GOT3 (cell line): ENCODE measurements around the gene SPRR3.
"Not testable (repeated sequence)": the region's sequence is repeated elsewhere in the genome, so short reads cannot be mapped to it uniquely, and the experiment has no call there.

Source experiments
- DNase-seq: peaks from one replicate; lab custom pipeline; 2025; ENCODE audit warnings: mixed read lengths; lab: John Stamatoyannopoulos, UW

Gene SPRR3

GRCh38 chr1:152983743-152984142, 17.8 kb upstream of the SPRR3 start, which contains the start of gene SPRR1A:
SPRR1A (plus strand) TSS chr1:152984081; CDS start chr1:152985231, 1,150 bp downstream.
- DNase-seq: no peak

- no peak for DNase-seq
These were observed 15.0 kb upstream of the SPRR3 start for GRCh38 chr1:152986578-152986977.

DNA sequence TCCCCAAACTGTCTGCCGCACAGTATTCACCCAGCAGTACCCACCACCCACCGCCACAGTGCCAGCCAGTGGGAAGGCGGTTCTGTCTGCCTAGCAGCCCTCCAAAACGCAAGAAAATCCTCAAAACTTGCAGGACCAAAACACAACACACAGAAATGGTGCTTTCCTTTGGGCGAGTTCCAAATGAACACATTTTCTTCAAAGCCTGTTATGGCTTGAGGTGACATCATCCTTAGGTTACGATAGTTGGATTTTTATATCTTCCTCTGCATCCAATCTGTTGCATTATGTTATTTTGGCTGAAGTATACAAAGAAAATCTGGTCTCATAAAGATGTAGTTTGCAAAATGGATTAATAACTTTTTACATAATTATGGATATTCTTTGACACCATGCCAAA, 8.4 kb upstream of the SPRR3 start:
- no peak for DNase-seq

DNA sequence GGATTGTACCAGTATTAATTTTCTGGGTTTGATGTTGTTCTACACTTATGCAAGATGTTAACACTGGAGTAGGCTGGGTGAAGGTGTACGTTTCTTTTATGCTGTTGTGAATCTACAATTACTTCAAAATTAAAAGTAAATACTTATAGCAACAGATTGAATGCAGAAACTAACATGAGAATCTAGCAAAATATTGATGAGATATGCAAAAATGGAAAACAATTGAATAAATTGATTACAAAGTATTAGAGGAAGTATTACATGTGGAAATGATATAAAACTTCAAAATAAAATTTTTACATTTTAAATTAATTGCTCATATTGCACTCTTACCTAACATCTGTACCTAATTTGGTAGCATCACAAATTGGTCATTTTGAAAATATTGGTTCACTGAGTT, 5.7 kb upstream of the SPRR3 start:
- no peak for DNase-seq

DNA sequence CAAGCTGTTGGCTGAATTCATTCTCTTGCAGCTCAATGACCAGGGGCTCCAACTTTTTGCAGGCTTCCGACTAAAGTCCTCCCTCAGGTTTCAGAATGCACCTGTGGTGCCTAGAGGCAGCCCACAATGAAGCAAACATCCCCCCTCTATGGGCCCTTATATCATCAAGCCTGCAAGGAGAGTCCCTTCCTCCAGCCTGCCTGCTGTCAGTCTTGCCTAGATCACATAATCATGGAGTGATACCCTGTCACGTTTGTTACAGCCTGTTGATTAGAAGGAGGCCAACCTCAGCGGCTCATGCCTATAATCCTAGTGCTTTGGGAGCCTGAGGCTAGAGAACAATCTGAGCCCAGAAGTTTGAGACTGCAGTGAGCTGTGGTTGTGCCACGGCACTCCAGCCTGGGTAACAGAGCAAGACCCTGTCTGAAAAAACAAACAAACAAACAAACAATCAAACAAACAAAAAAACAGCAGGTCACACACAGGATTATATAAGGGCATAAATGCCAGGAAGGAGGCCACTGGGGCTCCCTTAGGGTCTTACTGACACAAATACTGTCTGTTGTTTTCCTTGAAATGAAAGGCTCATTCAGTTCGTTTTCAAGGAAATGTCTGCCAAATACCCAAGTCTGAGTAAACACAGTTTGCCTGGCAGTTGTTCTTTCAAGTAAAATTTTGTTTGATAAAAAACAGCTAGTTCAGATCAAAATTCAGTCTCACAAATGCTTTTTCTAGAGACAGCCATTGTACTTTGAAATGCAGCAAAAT, 4.7 kb upstream of the SPRR3 start:
- no peak for DNase-seq

DNA sequence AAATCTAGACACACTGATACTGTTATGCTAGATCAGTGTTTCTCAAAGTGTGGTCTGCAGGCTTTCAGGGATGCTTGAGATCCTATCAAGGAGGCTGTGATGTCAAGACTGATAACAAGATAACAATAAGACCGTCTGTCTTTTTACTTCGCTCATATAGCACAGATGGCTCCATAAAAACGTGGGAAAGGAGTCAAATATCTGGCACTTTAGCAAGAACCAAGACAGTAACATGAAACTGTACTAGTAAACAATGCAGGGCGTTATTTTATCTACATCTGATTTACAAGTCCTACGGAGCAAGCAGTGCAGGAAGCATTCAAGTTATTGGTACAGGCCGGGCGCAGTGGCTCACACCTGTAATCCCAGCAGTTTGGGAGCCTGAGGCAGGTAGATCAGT, 3.6 kb upstream of the SPRR3 start:
- DNase-seq: no peak

DNA sequence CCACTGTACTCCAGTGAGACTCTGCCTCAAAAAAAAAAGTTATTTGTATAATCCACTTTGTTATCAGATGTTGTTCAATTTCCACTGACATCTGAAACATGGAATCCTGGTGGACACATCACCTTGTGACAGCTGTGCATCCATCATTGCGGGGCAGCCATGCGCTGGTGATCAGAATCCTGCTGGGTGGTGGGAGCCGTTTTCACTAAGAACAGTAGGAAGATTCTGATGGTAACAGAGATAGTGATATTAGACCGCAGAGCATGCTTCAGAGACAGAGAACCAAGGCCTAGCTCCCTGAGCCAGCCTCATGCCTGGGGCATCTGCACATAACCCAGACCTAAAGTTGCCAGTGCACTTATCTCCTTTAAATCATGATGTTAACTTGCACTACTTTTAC, 3.1 kb upstream of the SPRR3 start:
- DNase-seq: no peak

- no peak for DNase-seq
These were observed 1.7 kb upstream of the SPRR3 start for GRCh38 chr1:152999818-153000217.

- no peak for DNase-seq
These were observed 1.3 kb upstream of the SPRR3 start for GRCh38 chr1:153000294-153000693.

- not testable (repeated sequence) for DNase-seq
These were observed 9.7 kb downstream of the SPRR3 start for GRCh38 chr1:153011235-153011758.

- DNase-seq: not testable (repeated sequence)
These were observed 20.3 kb downstream of the SPRR3 start for GRCh38 chr1:153021829-153022228.

GRCh38 chr1:153022340-153022739, 20.8 kb downstream of the SPRR3 start:
- not testable (repeated sequence) for DNase-seq

DNA sequence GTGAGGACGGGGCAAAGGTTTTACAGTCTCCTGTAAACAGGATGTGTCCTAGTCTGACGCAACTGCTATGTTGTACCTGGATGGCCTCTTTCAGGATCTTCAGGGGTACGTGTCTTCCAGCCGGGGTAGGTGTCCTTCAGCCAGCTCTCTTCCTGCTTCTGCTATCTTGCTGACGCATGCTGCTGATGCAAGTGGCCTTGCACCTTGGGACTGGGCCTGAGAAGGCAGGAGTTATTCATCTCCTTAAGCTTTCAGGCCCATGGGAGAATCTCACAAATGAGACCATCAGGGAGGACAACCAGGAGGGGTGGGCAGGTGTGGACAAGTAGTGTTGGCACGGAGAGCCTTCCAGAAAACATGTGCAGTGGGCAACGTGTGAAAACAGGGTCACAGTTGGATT, 21.6 kb downstream of the SPRR3 start:
- no peak for DNase-seq

GRCh38 chr1:153024413-153024812, 22.9 kb downstream of the SPRR3 start:
- DNase-seq: no peak

DNA sequence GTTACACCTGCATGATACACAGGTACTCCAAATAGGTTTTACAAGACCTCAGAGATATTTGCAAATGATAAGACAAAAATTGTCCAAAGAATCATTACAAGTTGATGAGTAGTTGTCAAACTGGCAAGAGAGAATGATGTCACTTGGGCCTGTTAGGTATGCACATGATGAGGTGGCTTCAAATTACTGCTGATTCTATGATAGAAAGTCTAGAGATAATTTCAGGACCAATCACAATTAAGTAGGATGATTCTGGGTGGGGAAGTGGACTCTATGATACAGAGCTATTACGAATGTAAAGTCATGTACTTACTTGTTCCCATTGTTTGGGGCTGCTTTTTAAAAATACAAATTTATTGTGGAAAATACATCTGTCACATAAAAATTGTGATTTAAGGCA, 24.2 kb downstream of the SPRR3 start:
- DNase-seq: no peak

- DNase-seq: no peak
These were observed 27.2 kb downstream of the SPRR3 start for GRCh38 chr1:153028766-153029165.

GRCh38 chr1:153030895-153031294, 29.3 kb downstream of the SPRR3 start, which contains the start of gene SPRR1B:
SPRR1B (plus strand) TSS chr1:153031203; CDS start chr1:153032346, 1,143 bp downstream.
- DNase-seq: no peak

DNA sequence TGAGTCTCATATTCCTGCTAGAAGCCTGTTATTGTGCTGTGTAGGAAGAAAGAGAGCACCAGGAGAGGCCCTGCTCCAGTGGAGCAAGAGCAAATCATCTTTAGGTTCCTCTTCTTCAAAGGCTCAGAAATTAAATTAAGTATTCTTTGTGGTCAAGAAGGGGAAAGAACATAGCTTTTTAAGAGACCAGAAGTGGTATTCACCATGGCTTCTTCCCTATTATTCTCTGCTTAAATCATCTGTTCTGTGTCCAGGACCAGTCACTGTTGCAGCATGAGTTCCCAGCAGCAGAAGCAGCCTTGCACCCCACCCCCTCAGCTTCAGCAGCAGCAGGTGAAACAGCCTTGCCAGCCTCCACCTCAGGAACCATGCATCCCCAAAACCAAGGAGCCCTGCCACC, 30.5 kb downstream of the SPRR3 start:
- DNase-seq: no peak

DNA sequence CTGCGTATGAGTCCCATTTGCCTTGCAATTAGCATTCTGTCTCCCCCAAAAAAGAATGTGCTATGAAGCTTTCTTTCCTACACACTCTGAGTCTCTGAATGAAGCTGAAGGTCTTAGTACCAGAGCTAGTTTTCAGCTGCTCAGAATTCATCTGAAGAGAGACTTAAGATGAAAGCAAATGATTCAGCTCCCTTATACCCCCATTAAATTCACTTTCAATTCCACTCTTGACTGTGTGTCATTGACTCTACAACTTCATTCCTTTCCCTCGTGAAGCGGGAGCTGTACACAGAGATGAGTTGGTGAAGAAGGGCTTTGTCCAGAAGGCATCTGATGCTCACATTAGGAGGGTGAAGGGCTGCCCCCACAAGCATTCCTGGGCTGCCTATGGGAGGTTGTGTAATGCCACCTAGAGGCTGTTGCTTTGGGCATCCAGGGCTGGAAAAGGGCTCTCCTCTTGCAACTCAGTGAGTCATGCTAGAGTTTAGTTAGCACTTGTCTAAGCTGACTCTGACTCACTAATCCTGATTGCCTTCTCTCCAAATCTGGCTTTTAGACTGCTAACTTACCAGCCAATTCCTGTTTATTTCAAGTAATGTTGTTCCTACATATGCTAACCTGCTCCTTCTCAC, 31.2 kb downstream of the SPRR3 start:
- DNase-seq: no peak

- no peak for DNase-seq
These were observed 33.7 kb downstream of the SPRR3 start for GRCh38 chr1:153035211-153035610.

GRCh38 chr1:153040950-153041631, 39.5 kb downstream of the SPRR3 start, which contains the start of gene SPRR2D:
SPRR2D (minus strand) TSS chr1:153041120; CDS start chr1:153040346, 774 bp downstream.
- DNase-seq: no peak

GRCh38 chr1:153049211-153049610, 47.7 kb downstream of the SPRR3 start:
- no peak for DNase-seq
